Measurements from ENCODE around the gene KRTAP10-11.

DNA sequence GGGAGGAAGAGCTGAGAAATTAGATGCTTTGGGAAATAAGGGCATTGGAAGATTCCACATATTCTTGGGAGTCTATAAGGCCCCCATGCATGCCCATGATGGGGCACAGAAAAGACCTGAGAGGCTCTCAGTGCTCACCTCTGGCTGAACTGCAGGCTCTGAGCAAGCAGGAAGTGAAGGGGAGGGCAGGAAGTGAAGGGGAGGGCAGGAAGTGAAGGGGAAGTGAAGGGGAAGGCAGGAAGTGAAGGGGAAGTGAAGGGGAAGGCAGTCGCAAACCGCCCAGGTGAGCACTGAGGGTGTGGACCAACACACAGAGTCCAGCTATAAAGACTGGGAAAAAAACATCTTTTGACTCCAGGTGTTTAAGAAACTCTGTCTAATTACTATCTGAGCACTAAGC is 15.8 kb upstream of the KRTAP10-11 start:
- TF ChIP-seq CTCF (IDR thresholded peaks at IDR 0.05) (no peak), EZH2phosphoT487 (IDR thresholded peaks at IDR 0.05) (no peak)
